BLaER1 treated with 17β-estradiol and CSF1 and Interleukin-3, amounts not matched to agents 10 nM and 100 nM (cell line): ENCODE data around the gene MAPK10.
"Not testable (repeated sequence)": the region's sequence is repeated elsewhere in the genome, so short reads cannot be mapped to it uniquely, and the experiment has no call there.

ENCODE experiments used
- H3K27ac ChIP-seq, 11 experiments: shearing (Covaris generic); formaldehyde crosslinking; 2 replicates each; pipeline ENCODE4 v1.8.1; 2022
- H3K27me3 ChIP-seq, 11 experiments: shearing (Covaris generic); formaldehyde crosslinking; 2 replicates each; pipeline ENCODE4 v1.8.1; 2022
- H3K36me3 ChIP-seq, 11 experiments: shearing (Covaris generic); formaldehyde crosslinking; 2 replicates each; pipeline ENCODE4 v1.8.1; 2022
- H3K4me1 ChIP-seq, 10 experiments: shearing (Covaris generic); formaldehyde crosslinking; 2 replicates each; pipeline ENCODE4 v1.8.1; 2022
- H3K4me2 ChIP-seq, 11 experiments: shearing (Covaris generic); formaldehyde crosslinking; 2 replicates each; pipeline ENCODE4 v1.8.1; 2022
- H3K4me3 ChIP-seq, 10 experiments: shearing (Covaris generic); formaldehyde crosslinking; 2 replicates each; pipeline ENCODE4 v1.8.1; 2022
- H3K9ac ChIP-seq, 11 experiments: shearing (Covaris generic); formaldehyde crosslinking; 2 replicates each; pipeline ENCODE4 v1.8.1; 2022
- H3K9me3 ChIP-seq, 11 experiments: shearing (Covaris generic); formaldehyde crosslinking; replicated peaks in 1 of 11; 2 replicates each; pipeline ENCODE4 v1.8.1; 2022
- H4K20me1 ChIP-seq, 11 experiments: shearing (Covaris generic); formaldehyde crosslinking; 2 replicates each; pipeline ENCODE4 v1.8.1; 2022
- Cebpa-rat ChIP-seq, 11 experiments: shearing (Covaris generic); IDR thresholded peaks; 2 replicates each; pipeline ENCODE4 v1.8.1; 2022

The MAPK10 gene

GRCh38 chr4:86185659-86186058 is 174.2 kb downstream of the MAPK10 start:
- Histone ChIP-seq H3K27me3 (no peaks in the 10 kb centered on the region), H4K20me1 (no peaks in the 10 kb centered on the region), H3K4me1 (no peaks in the 10 kb centered on the region), H3K36me3 (no peaks in the 10 kb centered on the region), H3K9me3 (peaks cover 0 to 15% (median 0%) of the 10 kb centered on the region in 11 experiments; a peak in 1 of 22 replicates), H3K4me3 (no peak overlapping the region), H3K4me2 (no peak overlapping the region), H3K27ac (no peak overlapping the region), H3K9ac (no peak overlapping the region)
- TF ChIP-seq Cebpa-rat (IDR thresholded peaks at IDR 0.05): no peak

GRCh38 chr4:86184901-86185285 is 175.0 kb downstream of the MAPK10 start:
- no peak overlapping the region for H3K4me3 ChIP-seq
- no peak overlapping the region for H3K27ac ChIP-seq
- no peaks in the 10 kb centered on the region for H3K4me1 ChIP-seq
- H3K4me2 ChIP-seq: no peak overlapping the region
- TF ChIP-seq Cebpa-rat (IDR thresholded peaks at IDR 0.05): no peak
- peaks cover 0 to 15% (median 0%) of the 10 kb centered on the region in 11 experiments; a peak in 1 of 22 replicates for H3K9me3 ChIP-seq
- no peaks in the 10 kb centered on the region for H4K20me1 ChIP-seq
- no peaks in the 10 kb centered on the region for H3K36me3 ChIP-seq
- no peaks in the 10 kb centered on the region for H3K27me3 ChIP-seq
- no peak overlapping the region for H3K9ac ChIP-seq

- no peak for TF ChIP-seq Cebpa-rat (IDR thresholded peaks at IDR 0.05)
- no peak overlapping the region for H3K4me2 ChIP-seq
- no peak overlapping the region for H3K9ac ChIP-seq
- no peak overlapping the region for H3K27ac ChIP-seq
- H3K4me1 ChIP-seq: no peaks in the 10 kb centered on the region
- H3K36me3 ChIP-seq: no peaks in the 10 kb centered on the region
- H4K20me1 ChIP-seq: no peaks in the 10 kb centered on the region
- H3K9me3 ChIP-seq: peaks cover 0 to 19% (median 2%) of the 10 kb centered on the region in 11 experiments; a peak in 7 of 22 replicates
- no peaks in the 10 kb centered on the region for H3K27me3 ChIP-seq
- no peak overlapping the region for H3K4me3 ChIP-seq
Observed at GRCh38 chr4:86184216-86184900, 175.5 kb downstream of the MAPK10 start.

- H3K27me3 ChIP-seq: no peaks in the 10 kb centered on the region
- H3K4me3 ChIP-seq: no peak overlapping the region
- H3K27ac ChIP-seq: no peak overlapping the region
- H3K4me2 ChIP-seq: no peak overlapping the region
- no peaks in the 10 kb centered on the region for H4K20me1 ChIP-seq
- H3K9me3 ChIP-seq: peaks cover 0 to 10% (median 4%) of the 10 kb centered on the region in 11 experiments; a peak in 6 of 22 replicates
- no peak for TF ChIP-seq Cebpa-rat (IDR thresholded peaks at IDR 0.05)
- H3K36me3 ChIP-seq: no peaks in the 10 kb centered on the region
- no peaks in the 10 kb centered on the region for H3K4me1 ChIP-seq
- H3K9ac ChIP-seq: no peak overlapping the region
Observed at GRCh38 chr4:86181585-86181984, 178.3 kb downstream of the MAPK10 start.

- Histone ChIP-seq H3K27me3 (no peaks in the 10 kb centered on the region), H4K20me1 (no peaks in the 10 kb centered on the region), H3K4me2 (no peak overlapping the region), H3K27ac (no peak overlapping the region), H3K9me3 (peaks cover 0 to 10% (median 4%) of the 10 kb centered on the region in 11 experiments; a peak in 6 of 22 replicates), H3K4me3 (no peak overlapping the region), H3K4me1 (no peaks in the 10 kb centered on the region), H3K9ac (no peak overlapping the region), H3K36me3 (no peaks in the 10 kb centered on the region)
- TF ChIP-seq Cebpa-rat (IDR thresholded peaks at IDR 0.05): no peak
Observed at GRCh38 chr4:86178211-86178610, 181.6 kb downstream of the MAPK10 start.

- no peaks in the 10 kb centered on the region for H4K20me1 ChIP-seq
- TF ChIP-seq Cebpa-rat (IDR thresholded peaks at IDR 0.05): no peak
- no peaks in the 10 kb centered on the region for H3K4me1 ChIP-seq
- no peak overlapping the region for H3K9ac ChIP-seq
- no peaks in the 10 kb centered on the region for H3K36me3 ChIP-seq
- no peak overlapping the region for H3K4me3 ChIP-seq
- peaks cover 0 to 8% (median 3%) of the 10 kb centered on the region in 11 experiments; a peak in 6 of 22 replicates for H3K9me3 ChIP-seq
- no peaks in the 10 kb centered on the region for H3K27me3 ChIP-seq
- no peak overlapping the region for H3K4me2 ChIP-seq
- H3K27ac ChIP-seq: no peak overlapping the region
Observed at GRCh38 chr4:86174506-86174905, 185.3 kb downstream of the MAPK10 start.

- not testable (repeated sequence) for H3K27me3 ChIP-seq, H3K9ac ChIP-seq, H3K4me1 ChIP-seq, H3K4me2 ChIP-seq, H3K36me3 ChIP-seq, H3K4me3 ChIP-seq, H3K27ac ChIP-seq, H4K20me1 ChIP-seq, H3K9me3 ChIP-seq
Observed at GRCh38 chr4:86168335-86168734, 191.5 kb downstream of the MAPK10 start.

- no peak overlapping the region for H3K9ac ChIP-seq
- no peak for TF ChIP-seq Cebpa-rat (IDR thresholded peaks at IDR 0.05)
- no peaks in the 10 kb centered on the region for H3K9me3 ChIP-seq
- no peak overlapping the region for H3K27ac ChIP-seq
- no peaks in the 10 kb centered on the region for H3K27me3 ChIP-seq
- no peak overlapping the region for H3K4me2 ChIP-seq
- no peaks in the 10 kb centered on the region for H4K20me1 ChIP-seq
- no peak overlapping the region for H3K4me3 ChIP-seq
- H3K4me1 ChIP-seq: no peaks in the 10 kb centered on the region
- no peaks in the 10 kb centered on the region for H3K36me3 ChIP-seq
Observed at GRCh38 chr4:86160426-86160825, 199.4 kb downstream of the MAPK10 start.

GRCh38 chr4:86159216-86159615 is 200.6 kb downstream of the MAPK10 start:
- Histone ChIP-seq H3K4me2 (no peak overlapping the region), H4K20me1 (no peaks in the 10 kb centered on the region), H3K4me3 (no peak overlapping the region), H3K4me1 (no peaks in the 10 kb centered on the region), H3K36me3 (no peaks in the 10 kb centered on the region), H3K9me3 (no peaks in the 10 kb centered on the region), H3K27ac (no peak overlapping the region), H3K9ac (no peak overlapping the region), H3K27me3 (no peaks in the 10 kb centered on the region)
- no peak for TF ChIP-seq Cebpa-rat (IDR thresholded peaks at IDR 0.05)

- no peak for TF ChIP-seq Cebpa-rat (IDR thresholded peaks at IDR 0.05)
Observed at GRCh38 chr4:86156531-86156930, 203.3 kb downstream of the MAPK10 start.

More at GRCh38 chr4:86156531-86156930, 203.3 kb downstream of the MAPK10 start:
- Histone ChIP-seq H3K9me3 (no peaks in the 10 kb centered on the region), H4K20me1 (no peaks in the 10 kb centered on the region), H3K4me1 (no peaks in the 10 kb centered on the region), H3K27me3 (no peaks in the 10 kb centered on the region), H3K4me3 (no peak overlapping the region), H3K27ac (no peak overlapping the region), H3K4me2 (no peak overlapping the region), H3K36me3 (no peaks in the 10 kb centered on the region), H3K9ac (no peak overlapping the region)
